K562 (cell line): ENCODE results near the gene EGLN1. TPM values are rescaled to one million over a fixed set of nuclear protein-coding genes. Genes with fewer than 3 reads are reported as not detected.

ENCODE experiments used
- ATAC-seq: fragments of 200-7000 bp; cut with Tn5 transposase; 3 replicates; pipeline ENCODE4 v1.9.1; 2020; ENCODE audit warnings: moderate library complexity
- BruUV-seq: library from RNA; stranded (reverse); fragments of 400-500 nt; replicated peaks from 2 replicates; lab custom pipeline; 2021; lab: Mats Ljungman, UMichigan
- CTCF ChIA-PET: fragments of 300-600 bp; formaldehyde crosslinking; extraction: SDS; loops from one replicate; lab custom pipeline; 2021; ENCODE audit warnings: low intra/inter-chr PET ratio; lab: Yijun Ruan, JAX
- POLR2A ChIA-PET: fragments of 300-600, 350-650 bp; sonication (Branson Sonifier 250); formaldehyde crosslinking; extraction: SDS; loops from one replicate; lab custom pipeline; 2021; ENCODE audit warnings: antibody characterized with exemption, inconsistent platforms; lab: Yijun Ruan, JAX
- DNase-seq, 4 experiments: peaks; one replicate each; pipeline versions ENCODE4 v3.0.0 to v3.0.0-alpha.2; 2011 to 2018; ENCODE audit warnings: low spot score in 3 of 4, mixed read lengths in 3 of 4; ENCODE audit errors: extremely low read depth in 1 of 4
- FAIRE-seq: peaks from 2 replicates; lab custom pipeline; 2011; peaks lifted over from hg19 to GRCh38; lab: Jason Lieb, UNC
- H2AFZ ChIP-seq: 2 replicates; pipeline ENCODE4 v1.6.0; 2011; ENCODE audit warnings: low read depth, low read length, control low read depth, inconsistent platforms
- H3K27ac ChIP-seq: fragments of 200-600 bp; 3 replicates; pipeline ENCODE4 v1.8.0; 2011; ENCODE audit warnings: low read depth, mild to moderate bottlenecking, control low read depth, inconsistent platforms, low read length, moderate library complexity, mixed read lengths; ENCODE audit errors: extremely low read depth
- H3K27me3 ChIP-seq, 2 experiments: fragments of 300-600 bp in 1 of 2; 2 replicates in 1 of 2; 3 replicates in 1 of 2; pipeline versions ENCODE4 v1.6.0 to v1.8.0; 2011; ENCODE audit warnings: inconsistent platforms in 2 of 2, low read length in 2 of 2, mild to moderate bottlenecking in 1 of 2, mixed read lengths in 1 of 2, moderate library complexity in 1 of 2; ENCODE audit not compliant: control insufficient read depth in 2 of 2, insufficient read depth in 2 of 2
- H3K36me3 ChIP-seq: fragments of 300-600 bp; 3 replicates; pipeline ENCODE4 v1.8.0; 2011; ENCODE audit warnings: mild to moderate bottlenecking, low read length, inconsistent platforms; ENCODE audit not compliant: control insufficient read depth, insufficient read depth
- H3K4me1 ChIP-seq, 2 experiments: fragments of 200-600 bp in 1 of 2; replicated peaks in 1 of 2; 2 replicates in 1 of 2; 3 replicates in 1 of 2; pipeline versions ENCODE4 v1.5.1 to v1.8.0; 2011; ENCODE audit warnings: inconsistent platforms in 2 of 2, low read length in 2 of 2, mild to moderate bottlenecking in 1 of 2, mixed read lengths in 1 of 2, moderate library complexity in 1 of 2; ENCODE audit not compliant: control insufficient read depth in 2 of 2, insufficient read depth in 2 of 2
- H3K4me2 ChIP-seq: 2 replicates; pipeline ENCODE4 v1.6.1; 2011; ENCODE audit warnings: low read length, control low read depth, inconsistent platforms, mixed read lengths; ENCODE audit not compliant: insufficient read depth
- H3K4me3 ChIP-seq: fragments of 200-600 bp; sonication (generic), shearing (Covaris generic); 2 replicates; pipeline ENCODE4 v1.5.1; 2016; ENCODE audit warnings: control low read depth, inconsistent platforms
- H3K79me2 ChIP-seq: fragments of 200-600 bp; 3 replicates; pipeline ENCODE4 v1.8.0; 2011; ENCODE audit warnings: low read length, inconsistent platforms; ENCODE audit not compliant: control insufficient read depth, insufficient read depth
- H3K9ac ChIP-seq, 2 experiments: 2 replicates each; pipeline versions ENCODE4 v1.6.0 to v1.6.1; 2011; ENCODE audit warnings: low read depth in 2 of 2, low read length in 2 of 2, control low read depth in 1 of 2, inconsistent platforms in 1 of 2, mild to moderate bottlenecking in 1 of 2, mixed read lengths in 1 of 2; ENCODE audit not compliant: insufficient read depth in 1 of 2
- H3K9me1 ChIP-seq: one replicate; pipeline ENCODE4 v1.6.0; 2011; ENCODE audit warnings: inconsistent platforms, mild to moderate bottlenecking, low read length, moderate library complexity; ENCODE audit not compliant: control insufficient read depth, insufficient read depth
- H3K9me3 ChIP-seq: replicated peaks from 2 replicates; pipeline ENCODE4 v1.5.1; 2011; ENCODE audit warnings: low read depth, low read length, inconsistent platforms; ENCODE audit not compliant: control insufficient read depth, insufficient read depth
- H4K20me1 ChIP-seq: replicated peaks from 2 replicates; pipeline ENCODE4 v1.6.1; 2011; ENCODE audit warnings: low read length, inconsistent platforms, mixed read lengths; ENCODE audit not compliant: control insufficient read depth, insufficient read depth
- FOXK1 ChIP-seq: sonication (generic); formaldehyde crosslinking; IDR thresholded peaks from 2 replicates; pipeline ENCODE4 v1.8.0; 2022; ENCODE audit warnings: missing genetic modification reagents, mild to moderate bottlenecking, borderline replicate concordance
- HDAC1 ChIP-seq, 2 experiments: fragments of 450-650 bp; IDR thresholded peaks; 2 replicates each; pipeline ENCODE4 v1.6.1; 2016 to 2017; ENCODE audit warnings: inconsistent platforms in 1 of 2, mild to moderate bottlenecking in 1 of 2, moderate library complexity in 1 of 2
- SIN3B ChIP-seq: fragments of 450-650 bp; IDR thresholded peaks from 2 replicates; pipeline ENCODE4 v1.6.1; 2017; ENCODE audit warnings: low read depth, mild to moderate bottlenecking, moderate library complexity
- TFAM ChIP-seq: fragments of 250-450 bp; sonication (Bioruptor Pico); conservative IDR thresholded peaks from 2 replicates; pipeline ENCODE4 v1.5.0; 2021; ENCODE audit warnings: mild to moderate bottlenecking, moderate library complexity
- ZFP30 ChIP-seq: fragments of 250-450 bp; sonication (Bioruptor Pico); IDR thresholded peaks from 2 replicates; pipeline ENCODE4 v1.8.0; 2022; ENCODE audit warnings: moderate library complexity, mild to moderate bottlenecking, inconsistent platforms, borderline replicate concordance
- WGBS: fragments of 100-300 bp; shearing (Covaris generic); methylation state at CpG from one replicate; pipeline ENCODE4 v1.1.6; 2016; ENCODE audit warnings: low coverage, mixed read lengths; ENCODE audit not compliant: insufficient coverage; ENCODE audit errors: missing lambda C conversion rate; 5-methylcytosine and 5-hydroxymethylcytosine counted together
- in situ Hi-C: fragments of 300-500 bp; cut with MboI; formaldehyde crosslinking; loops from 4 replicates; pipeline ENCODE4 v1.15.0; 2018; ENCODE audit warnings: inconsistent platforms, mixed read lengths
- intact Hi-C: fragments of 100-400 bp; cut with micrococcal nuclease; formaldehyde crosslinking; loops from 2 replicates; pipeline ENCODE4 v1.14.2; 2022
- polyA plus RNA-seq, 8 experiments: library from polyadenylated mRNA; depleted of rRNA in 4 of 8; stranded (reverse) in 5 of 8; unstranded in 3 of 8; fragments of >200 nt; fragmentation: Nextera tagmentation in 2 of 8; fragmentation: Illumina TruSeq in 1 of 8; extraction: Ambion mirVana in 2 of 8; extraction: Trizol in 1 of 8; gene quantifications; 2 replicates each; pipeline versions ENCODE4 v1.2.1 to v1.2.3, GENCODE V29; 2011 to 2014; ENCODE audit warnings: inconsistent platforms in 1 of 8, missing spikeins in 1 of 8
- total RNA-seq, 7 experiments: library from RNA; depleted of rRNA in 6 of 7; stranded (reverse); fragments of >200 nt in 6 of 7; fragmentation: Illumina TruSeq in 2 of 7; extraction: Trizol in 2 of 7; gene quantifications; 2 replicates each; pipeline versions ENCODE4 v1.2.1 to v1.2.3, GENCODE V29; 2011 to 2021; ENCODE audit warnings: low replicate concordance in 1 of 7

Gene EGLN1
- total and polyA plus RNA-seq, 9 of the 15 experiments (the other 6 are each of a cell fraction or from before 2014, with no cell fraction given) = 5.2 to 54.3 (median 24.6) TPM

DNA sequence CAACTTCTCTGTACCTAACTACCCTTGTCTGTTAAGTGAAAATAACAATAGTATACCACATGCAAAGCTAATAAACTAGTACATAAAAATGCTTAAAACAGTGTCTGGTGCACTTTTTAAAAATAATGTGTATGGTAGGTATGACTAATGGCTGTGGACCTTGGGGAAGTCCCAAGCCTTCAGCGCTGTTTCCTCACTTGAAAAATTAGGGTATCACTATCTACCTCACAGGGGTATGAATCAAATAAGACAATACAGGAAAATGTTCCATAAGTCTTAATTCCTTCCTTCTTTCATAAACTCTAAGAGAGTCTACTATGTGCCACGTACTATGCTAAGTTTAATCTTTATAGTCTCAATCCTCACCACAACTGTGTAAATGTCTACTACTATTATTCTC lies 32.0 kb downstream of the EGLN1 start:
- ChIA-PET POLR2A (no interaction called here), CTCF (no interaction called here)
- ATAC-seq = no peak
- no peak for TF ChIP-seq SIN3B
- no peak for TF ChIP-seq FOXK1 (CRISPR knock-in tag)
- no peak for TF ChIP-seq TFAM
- no peak for TF ChIP-seq ZFP30 (CRISPR knock-in tag)
- TF ChIP-seq HDAC1 (IDR thresholded peaks at IDR 0.05) = no peak
- peaks cover 12% of the 10 kb centered on the region; the same call in 1 of the 2 replicates for H4K20me1 ChIP-seq
- H2AFZ ChIP-seq = no peak overlapping the region
- no peak for FAIRE-seq
- in situ Hi-C loops (no loop called here), intact Hi-C loops (no loop called here)
- peaks cover 5% of the 10 kb centered on the region; the same call in 2 of the 3 replicates for H3K36me3 ChIP-seq
- no peaks in the 10 kb centered on the region for H3K27me3 ChIP-seq
- H3K27ac ChIP-seq = no peak overlapping the region
- no peak overlapping the region for H3K4me2 ChIP-seq
- H3K9ac ChIP-seq = no peak overlapping the region
- H3K79me2 ChIP-seq = peaks cover 87% of the 10 kb centered on the region
- H3K9me3 ChIP-seq = no peaks in the 10 kb centered on the region
- DNase-seq = no peak
- 88% methylated on average over 2 of the region's 2 CpGs for WGBS
- H3K4me3 ChIP-seq = no peak overlapping the region
- BruUV-seq = no TSS peak
- H3K4me1 ChIP-seq = no peaks in the 10 kb centered on the region
- no peaks in the 10 kb centered on the region for H3K9me1 ChIP-seq
